HG02885 (cell line): ENCODE measurements around the gene ZBTB17.
"Not testable (repeated sequence)": the region's sequence is repeated elsewhere in the genome, so short reads cannot be mapped to it uniquely, and the experiment has no call there.

ENCODE experiments used
- ATAC-seq: cut with Tn5 transposase; IDR thresholded peaks from one replicate; pipeline ENCODE4 v1.9.1; 2021; ENCODE audit warnings: mild to moderate bottlenecking; ENCODE audit not compliant: unreplicated experiment, poor library complexity

Gene ZBTB17

DNA sequence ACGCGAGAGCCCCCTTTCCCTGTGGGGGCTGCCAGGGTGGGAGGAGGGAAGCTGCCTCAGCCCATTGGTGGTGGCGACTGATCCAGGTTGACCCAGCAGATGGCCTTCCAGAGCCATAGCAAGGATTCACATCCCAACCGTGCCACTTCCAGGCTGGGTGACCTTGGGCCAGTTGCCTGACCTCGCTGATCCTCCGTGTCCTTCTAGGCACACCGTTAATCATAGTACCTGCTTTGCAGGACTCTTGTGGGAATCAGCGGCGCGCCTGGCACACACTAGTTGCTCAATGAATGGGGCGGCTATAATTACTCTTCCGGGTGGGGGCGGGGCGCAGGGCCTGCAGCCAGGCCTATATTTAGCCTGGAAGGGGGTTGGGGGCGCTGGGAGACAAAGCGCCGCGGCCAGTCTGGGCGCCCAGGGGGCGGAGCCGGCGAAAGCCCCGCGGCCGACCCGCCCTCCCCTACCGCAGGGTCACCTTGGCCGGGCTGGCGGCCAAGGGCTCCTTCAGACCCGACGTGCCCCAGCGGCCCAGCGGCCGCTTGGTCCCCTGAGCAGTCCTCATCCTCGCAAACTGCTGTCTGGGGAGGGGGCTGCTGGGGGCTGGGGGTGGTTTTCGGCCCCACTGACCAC, 36.8 kb upstream of the ZBTB17 start:
- no peak for ATAC-seq

- no peak for ATAC-seq
Observed at GRCh38 chr1:16011936-16012589, 36.2 kb upstream of the ZBTB17 start.

GRCh38 chr1:16010837-16011236, 34.9 kb upstream of the ZBTB17 start:
- no peak for ATAC-seq

- no peak for ATAC-seq
Observed at GRCh38 chr1:16009678-16010077, 33.8 kb upstream of the ZBTB17 start.

DNA sequence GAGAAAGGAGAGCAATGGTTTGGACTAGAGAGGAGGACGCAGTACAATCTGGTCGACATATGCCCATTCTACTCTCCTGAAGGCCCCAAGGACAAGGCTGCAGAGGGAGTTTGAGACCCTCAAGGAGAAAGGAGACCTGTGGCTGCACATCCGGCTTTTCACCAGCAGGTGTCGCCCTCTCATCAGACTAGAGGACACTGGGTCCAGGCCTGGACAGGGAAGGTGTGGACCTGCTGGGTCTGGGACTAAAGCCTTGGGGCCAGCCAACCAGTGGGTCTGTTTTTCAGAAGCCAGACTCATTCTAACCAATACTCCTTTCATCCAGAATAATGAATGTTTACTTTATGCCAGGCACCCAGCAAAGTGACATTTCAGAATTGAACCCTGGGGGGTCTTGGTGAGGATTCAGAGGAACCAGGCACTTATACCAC, 33.1 kb upstream of the ZBTB17 start:
- ATAC-seq, result no peak

DNA sequence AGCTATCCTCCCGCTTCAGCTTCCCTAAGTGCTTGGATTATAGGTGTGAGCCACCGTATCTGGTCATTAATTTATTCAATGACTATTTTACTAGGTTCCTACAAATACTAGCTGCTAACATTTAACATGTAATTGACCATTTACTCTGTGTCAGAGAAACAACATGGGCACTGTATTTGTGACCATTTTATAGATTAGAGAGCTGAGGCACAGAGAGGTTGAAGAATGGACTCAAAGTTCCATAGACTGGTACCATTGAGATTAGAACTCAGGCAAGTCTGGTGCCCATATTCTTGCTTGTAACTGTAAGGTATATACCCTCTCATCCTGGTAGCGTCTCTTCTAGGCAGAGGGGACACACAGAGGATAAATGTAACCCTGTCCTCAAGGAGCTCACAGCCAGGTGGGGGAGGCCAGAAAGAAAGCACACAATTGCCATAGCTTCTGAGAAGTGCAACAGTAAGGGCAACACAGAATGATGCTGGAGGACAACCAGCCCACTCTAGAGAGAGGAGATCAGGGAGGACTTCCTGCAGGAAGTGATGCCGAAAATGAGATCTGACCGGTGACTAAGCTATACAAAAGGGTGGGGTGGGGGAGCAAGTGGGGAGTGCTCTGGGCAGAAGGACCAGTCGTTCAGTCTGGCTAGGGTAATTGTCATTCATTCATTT, 31.9 kb upstream of the ZBTB17 start:
- ATAC-seq, result no peak

- ATAC-seq, result no peak
Observed at GRCh38 chr1:16006552-16007485, 30.9 kb upstream of the ZBTB17 start.

DNA sequence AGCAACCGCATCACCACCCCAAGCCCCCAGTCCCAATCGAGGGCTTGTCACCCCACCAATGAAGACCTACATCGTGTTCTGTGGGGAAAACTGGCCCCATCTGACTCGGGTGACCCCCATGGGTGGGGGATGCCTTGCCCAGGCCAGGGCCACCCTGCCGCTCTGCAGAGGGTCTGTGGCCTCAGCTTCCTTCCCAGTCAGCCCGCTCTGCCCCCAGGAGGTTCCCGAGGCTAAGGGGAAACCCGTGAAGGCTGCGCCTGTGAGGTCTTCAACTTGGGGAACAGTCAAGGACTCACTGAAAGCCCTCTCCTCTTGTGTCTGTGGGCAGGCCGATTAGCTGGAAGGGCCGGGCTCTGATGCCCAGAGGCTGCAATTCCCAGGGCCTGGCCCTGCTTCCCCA, 30.1 kb upstream of the ZBTB17 start:
- ATAC-seq, result no peak

DNA sequence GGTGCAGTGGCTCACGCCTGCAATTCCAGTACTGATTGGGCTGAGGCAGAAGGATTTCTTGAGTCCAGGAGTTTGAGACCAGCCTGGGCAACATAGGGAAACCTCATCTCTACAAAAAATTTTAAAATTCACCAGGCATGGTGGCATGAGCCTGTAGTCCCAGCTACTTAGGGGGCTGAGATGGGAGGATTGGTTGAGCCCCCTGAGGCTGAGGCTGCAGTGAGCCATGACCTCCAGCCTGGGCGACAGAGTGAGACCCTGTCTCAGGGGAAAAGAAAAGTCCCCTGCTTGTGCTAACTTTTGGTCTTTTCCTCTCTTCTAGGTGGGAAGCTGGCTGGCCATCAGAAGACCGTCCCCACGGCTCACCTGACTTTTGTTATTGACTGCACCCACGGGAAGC, 29.7 kb upstream of the ZBTB17 start:
- ATAC-seq, result no peak

DNA sequence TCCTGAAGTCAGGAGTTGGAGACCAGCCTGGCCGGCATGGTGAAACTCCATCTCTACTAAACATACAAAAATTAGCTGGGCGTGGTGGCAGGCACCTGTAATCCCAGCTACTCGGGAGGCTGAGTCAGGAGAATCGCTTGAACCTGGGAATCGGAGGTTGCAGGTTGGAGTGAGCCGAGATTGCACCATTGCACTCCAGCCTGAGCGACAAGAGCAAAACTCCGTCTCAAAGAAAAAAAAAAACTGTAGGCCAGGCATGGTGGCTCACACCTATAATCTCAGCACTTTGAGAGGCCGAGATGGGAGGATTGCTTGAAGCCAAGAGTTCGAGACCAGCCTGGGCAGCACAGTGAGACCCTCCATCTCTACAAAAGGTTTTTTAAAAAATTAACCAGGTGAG, 25.4 kb upstream of the ZBTB17 start:
- ATAC-seq, result not testable (repeated sequence)

DNA sequence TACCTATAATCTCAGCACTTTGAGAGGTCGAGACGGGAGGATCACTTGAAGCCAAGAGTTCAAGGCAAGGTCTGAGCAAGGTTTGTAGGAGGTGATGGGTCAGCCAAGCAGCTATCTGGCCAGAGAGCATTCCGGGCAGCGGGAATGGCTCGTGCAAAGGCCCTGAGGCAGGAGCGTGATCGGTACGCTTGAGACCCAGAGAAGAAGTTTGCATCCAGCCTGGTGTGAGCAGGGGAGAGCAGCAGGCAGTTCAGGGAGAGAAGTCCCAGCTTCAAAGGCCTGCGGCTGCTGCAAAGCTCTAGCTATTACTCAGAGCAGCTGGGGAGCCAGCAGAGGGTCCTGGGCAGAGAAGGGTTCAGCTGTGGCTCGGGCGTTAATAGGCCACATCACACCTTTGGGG, 23.0 kb upstream of the ZBTB17 start:
- ATAC-seq, result no peak

DNA sequence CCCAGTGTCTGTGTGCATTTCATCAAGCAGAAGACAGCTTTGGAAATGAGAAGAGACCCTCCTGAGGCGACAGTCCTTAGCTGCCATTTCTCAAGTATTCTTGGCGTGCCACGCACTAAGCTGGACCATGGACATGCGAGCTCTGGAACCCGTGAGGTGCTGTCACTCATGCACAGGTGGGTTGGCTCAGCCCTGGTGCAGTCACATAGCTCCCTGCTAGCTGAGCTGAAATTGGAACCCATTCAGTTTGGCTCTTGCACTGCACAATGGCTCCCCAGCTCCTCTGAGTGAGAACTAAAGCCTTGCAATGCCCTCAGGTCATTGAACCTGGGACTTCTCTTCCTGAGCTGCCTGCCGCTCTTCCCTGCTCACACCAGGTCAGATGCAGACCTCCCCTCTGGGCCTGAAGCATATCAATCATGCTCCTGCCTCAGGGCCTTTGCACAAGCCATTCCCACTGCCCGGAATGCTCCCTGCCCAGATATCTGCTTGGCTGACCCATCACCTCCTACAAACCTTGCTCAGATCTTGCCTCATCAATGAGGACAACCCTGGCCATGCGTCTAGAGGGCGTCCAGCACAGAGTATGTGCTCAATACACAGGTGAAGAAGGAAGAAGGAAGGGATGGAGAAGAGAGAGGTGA, 21.9 kb upstream of the ZBTB17 start:
- ATAC-seq, result no peak

GRCh38 chr1:15997076-15997585, 21.2 kb upstream of the ZBTB17 start:
- ATAC-seq, result no peak

DNA sequence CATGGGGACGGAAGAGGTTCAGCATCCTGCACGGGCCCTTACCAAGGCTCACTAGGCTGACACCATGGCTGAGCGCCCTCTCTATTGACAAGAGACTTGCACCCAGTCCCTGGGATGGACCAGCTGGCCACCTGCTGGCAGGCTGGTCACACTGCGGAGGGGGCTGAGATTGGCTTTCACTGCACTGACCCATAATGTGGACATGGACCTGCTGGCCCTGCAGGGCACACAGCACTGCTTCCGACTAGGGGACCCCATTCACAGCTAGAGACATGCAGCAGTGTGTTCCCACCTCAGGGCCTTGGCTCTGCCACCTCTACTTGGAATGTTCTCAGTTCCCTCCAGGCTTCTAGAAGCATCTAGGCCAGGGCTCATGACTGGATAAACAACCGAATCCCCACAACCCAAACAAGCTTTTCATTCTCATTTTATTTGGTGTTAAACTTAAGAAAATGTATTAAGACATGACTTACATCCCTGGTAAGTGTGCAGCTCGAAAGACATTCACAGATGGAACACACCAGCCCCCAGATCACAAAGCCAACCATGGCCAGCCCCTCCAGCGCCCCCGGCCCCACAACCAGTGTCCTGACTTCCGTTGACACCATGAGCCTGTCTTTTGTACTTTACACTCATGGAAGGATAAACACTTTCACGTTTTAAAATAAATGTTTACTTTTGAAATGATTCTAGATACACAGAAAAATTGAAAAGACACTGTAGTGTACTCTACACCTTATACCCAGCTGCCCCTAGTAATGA, 18.9 kb upstream of the ZBTB17 start:
- ATAC-seq, result no peak

DNA sequence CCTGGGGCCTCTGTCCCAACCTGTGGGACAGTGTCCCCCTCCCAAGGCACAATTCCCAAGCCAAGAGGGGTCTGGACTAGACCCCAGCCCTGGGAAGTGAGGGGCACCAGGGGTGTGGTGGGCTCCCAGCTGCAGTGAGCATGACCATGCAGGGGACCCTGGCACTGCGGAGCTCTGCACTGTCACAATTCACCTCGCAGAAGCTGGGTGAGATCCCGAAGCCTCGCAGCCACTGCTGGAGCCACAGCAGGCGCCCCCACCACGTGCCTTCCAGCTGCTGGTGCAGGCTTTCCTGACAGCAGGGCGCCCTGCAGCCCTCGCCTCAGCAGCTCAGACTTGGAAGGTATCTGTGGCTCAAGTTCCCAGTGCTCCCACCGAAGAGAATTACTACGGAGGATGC, 18.2 kb upstream of the ZBTB17 start:
- no peak for ATAC-seq

DNA sequence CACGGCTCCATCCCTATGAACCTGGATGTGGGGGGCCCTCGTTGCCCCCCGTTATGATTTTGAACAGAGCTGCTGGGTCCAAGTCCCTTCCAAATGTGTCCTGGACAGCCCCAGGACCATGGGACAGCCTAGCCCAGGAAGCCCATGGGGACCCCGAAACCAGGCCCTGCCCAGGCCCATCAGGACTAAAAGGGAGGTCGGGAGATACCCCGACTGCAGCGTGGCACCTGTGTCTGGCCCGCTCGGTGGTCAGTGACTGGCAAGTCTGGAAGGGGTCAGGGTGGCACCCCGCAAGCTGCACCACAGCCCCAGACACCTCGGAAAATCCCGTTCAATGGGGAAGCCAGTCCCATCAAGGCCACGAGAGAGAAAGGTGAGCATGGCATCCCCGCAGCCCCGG, 17.8 kb upstream of the ZBTB17 start:
- no peak for ATAC-seq

DNA sequence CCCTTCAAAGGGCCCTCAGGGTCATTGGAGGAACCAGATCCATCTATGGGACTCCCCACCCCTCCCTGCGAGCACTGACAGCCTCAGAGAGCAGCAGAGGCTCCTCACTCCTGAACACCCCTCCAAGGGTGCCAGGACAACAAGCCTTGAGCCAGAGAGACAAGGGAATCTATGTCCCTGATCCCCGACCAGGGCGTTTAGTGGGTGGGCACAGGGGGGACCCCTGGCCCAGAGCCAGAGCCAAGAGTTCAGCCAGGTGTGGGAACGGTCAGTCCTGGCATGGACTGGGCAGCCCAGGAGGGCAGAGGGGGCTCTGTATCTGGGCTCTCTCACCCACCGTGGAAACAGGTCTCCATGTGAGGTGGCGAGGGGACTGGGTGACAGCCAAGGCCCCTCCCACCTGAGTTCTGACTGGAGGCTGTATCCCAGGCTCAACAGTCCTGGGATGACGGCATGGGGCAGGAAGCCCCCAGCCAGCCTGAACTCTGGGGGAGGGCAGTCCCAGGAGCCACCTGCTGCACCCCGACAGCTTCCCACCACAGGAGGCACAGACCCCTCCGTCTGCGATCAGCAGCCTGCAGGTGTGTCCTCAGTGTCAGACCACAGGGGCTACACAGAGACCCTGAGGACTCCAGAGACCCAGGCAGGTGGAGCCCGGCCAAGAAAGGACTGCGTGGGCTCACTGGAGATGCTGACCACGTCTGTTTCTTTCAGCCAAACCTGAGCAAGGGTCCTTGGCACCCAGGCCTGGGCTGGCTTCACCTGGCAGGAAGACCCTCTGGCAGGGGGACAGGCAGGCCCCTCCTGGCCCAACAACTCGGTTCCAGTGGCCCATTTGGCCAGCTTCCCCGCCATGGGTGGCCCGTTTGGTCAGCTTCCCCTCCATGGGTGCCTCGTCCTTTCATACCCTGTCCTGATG, 16.9 kb upstream of the ZBTB17 start:
- ATAC-seq, result no peak

GRCh38 chr1:15992187-15992553, 16.3 kb upstream of the ZBTB17 start:
- no peak for ATAC-seq
